ENCODE data around the gene PRODH2. TPM values are rescaled to one million over a fixed set of nuclear protein-coding genes. Genes with fewer than 3 reads are reported as not detected.

PRODH2 gene
- not detected for polyA plus RNA-seq (2013, experiment 1 of 2)
- not detected for polyA plus RNA-seq (2013, experiment 2 of 2)

DNA sequence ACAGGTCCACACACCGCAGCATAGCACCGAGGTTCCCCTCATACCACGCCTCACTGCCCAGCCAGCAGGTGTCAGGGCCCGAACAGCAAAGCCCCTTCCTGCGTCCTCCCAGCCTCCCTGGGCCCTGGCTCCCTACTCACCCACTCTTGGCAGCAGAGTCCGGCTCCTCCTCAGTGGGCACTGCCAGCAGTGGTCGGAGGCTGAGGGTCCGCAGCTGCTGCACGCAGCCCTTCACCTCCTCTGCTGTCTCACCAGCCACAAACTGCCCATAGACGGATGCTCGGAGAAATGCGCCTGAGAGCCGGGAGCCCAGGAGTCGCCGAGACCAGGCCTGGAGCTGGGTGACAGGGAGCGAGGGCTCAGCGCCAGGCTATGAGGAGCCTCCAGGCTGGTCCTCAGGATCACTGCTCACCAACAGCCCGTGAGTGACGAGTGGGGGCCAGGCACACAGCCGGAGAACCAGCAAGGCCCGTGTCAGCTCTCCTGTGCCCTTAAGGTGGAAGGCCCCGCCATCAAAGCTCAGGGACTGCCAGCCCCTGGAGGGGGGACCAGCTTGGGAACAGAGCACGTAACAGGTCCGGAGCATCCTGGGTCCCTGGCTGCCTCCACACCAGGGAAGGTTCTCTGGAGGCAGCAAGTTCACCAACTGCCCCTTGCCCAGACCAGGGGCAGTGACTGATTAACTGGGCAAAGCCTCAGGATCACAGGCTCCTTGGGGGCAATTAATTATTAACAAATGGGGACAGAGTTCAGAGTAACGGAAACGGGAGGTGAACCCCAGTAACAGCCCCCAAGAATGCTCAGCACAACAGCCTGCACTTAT lies at the start of gene PRODH2:
PRODH2 (minus strand) TSS at position 626 of the 823 bp plus-strand sequence; CDS start at position 586, 40 bp downstream.
- Histone ChIP-seq H3K36me3 (ENCODE audit: control insufficient read depth, insufficient read depth, low read length) (no peaks in the 10 kb centered on the region), H3K23ac (ENCODE audit: low read length) (no peak within 1 kb of the TSS), H2BK5ac (ENCODE audit: low read length) (no peak within 1 kb of the TSS), H3K79me2 (ENCODE audit: control insufficient read depth, insufficient read depth, low read length) (no peaks in the 10 kb centered on the region), H3K27me3 (ENCODE audit: insufficient read depth, low read length, poor library complexity) (no peaks in the 10 kb centered on the region), H3K4me3 (ENCODE audit: low read length) (no peak within 1 kb of the TSS), H3K56ac (ENCODE audit: low read length) (no peak within 1 kb of the TSS), H3K9ac (ENCODE audit: low read length) (no peak within 1 kb of the TSS), H2AK5ac (ENCODE audit: low read length) (no peak within 1 kb of the TSS), H3K18ac (ENCODE audit: low read length) (no peak within 1 kb of the TSS), H4K8ac (ENCODE audit: low read depth, low read length) (no peak within 1 kb of the TSS), H2BK120ac (ENCODE audit: low read depth, low read length) (no peak within 1 kb of the TSS), H3K27ac (ENCODE audit: low read depth, low read length) (no peak within 1 kb of the TSS), H3K4me1 (ENCODE audit: control insufficient read depth, low read depth, low read length) (no peaks in the 10 kb centered on the region), H3K79me1 (ENCODE audit: low read length) (no peaks in the 10 kb centered on the region), H3K4ac (ENCODE audit: low read depth, low read length) (no peak within 1 kb of the TSS), H2BK15ac (replicated peaks; ENCODE audit: low read depth) (no peak within 1 kb of the TSS), H4K5ac (ENCODE audit: low read length) (no peak within 1 kb of the TSS), H3K4me2 (ENCODE audit: low read length) (no peak within 1 kb of the TSS)
- WGBS (ENCODE audit: extremely low coverage, insufficient coverage, low lambda C conversion rate) = no CpG with 5 or more reads among the region's 26 CpGs
- no peak for DNase-seq

DNA sequence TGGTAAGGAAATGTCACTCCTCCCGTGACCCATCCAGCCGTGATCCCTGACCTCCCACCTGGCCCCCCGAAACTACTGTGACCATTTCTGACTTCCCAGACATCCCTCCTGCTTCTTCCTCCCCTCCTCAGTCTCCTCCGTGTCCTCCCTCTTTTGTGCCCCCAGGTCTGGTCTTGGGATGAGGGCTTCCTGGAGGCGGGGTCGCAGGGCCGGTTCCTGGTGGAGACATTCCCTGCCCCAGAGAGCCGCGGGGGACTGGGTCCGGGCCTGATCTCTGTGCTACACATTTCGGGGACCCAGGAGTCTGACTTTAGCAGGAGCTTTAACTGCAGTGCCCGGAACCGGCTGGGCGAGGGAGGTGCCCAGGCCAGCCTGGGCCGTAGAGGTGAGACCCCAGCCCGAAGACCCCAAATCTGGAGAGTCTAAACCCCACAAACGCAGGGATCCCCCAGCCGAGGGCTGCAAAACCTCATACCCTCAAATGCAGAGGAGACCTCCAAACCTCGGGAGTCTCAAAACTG lies 49.1 kb upstream of the PRODH2 start:
- H3K18ac ChIP-seq (ENCODE audit: low read length) = no peak overlapping the region
- H3K4ac ChIP-seq (ENCODE audit: low read depth, low read length) = no peak overlapping the region
- no peak overlapping the region for H2AK5ac ChIP-seq (ENCODE audit: low read length)
- no peak overlapping the region for H3K4me3 ChIP-seq (ENCODE audit: low read length)
- peaks cover 3% of the 10 kb centered on the region for H3K4me1 ChIP-seq (ENCODE audit: control insufficient read depth, low read depth, low read length)
- no peaks in the 10 kb centered on the region for H3K79me1 ChIP-seq (ENCODE audit: low read length)
- no CpG with 5 or more reads among the region's 19 CpGs for WGBS (ENCODE audit: extremely low coverage, insufficient coverage, low lambda C conversion rate)
- H3K79me2 ChIP-seq (ENCODE audit: control insufficient read depth, insufficient read depth, low read length) = no peaks in the 10 kb centered on the region
- H3K4me2 ChIP-seq (ENCODE audit: low read length) = peak overlapping the region; percentile 44
- peaks cover 8% of the 10 kb centered on the region for H3K27me3 ChIP-seq (ENCODE audit: insufficient read depth, low read length, poor library complexity)
- no peak overlapping the region for H2BK5ac ChIP-seq (ENCODE audit: low read length)
- no peak overlapping the region for H2BK120ac ChIP-seq (ENCODE audit: low read depth, low read length)
- H3K36me3 ChIP-seq (ENCODE audit: control insufficient read depth, insufficient read depth, low read length) = no peaks in the 10 kb centered on the region
- H2BK15ac ChIP-seq (replicated peaks; ENCODE audit: low read depth) = no peak overlapping the region
- no peak overlapping the region for H4K8ac ChIP-seq (ENCODE audit: low read depth, low read length)
- H4K5ac ChIP-seq (ENCODE audit: low read length) = no peak overlapping the region
- H3K56ac ChIP-seq (ENCODE audit: low read length) = peak overlapping the region; percentile 85
- no peak overlapping the region for H3K23ac ChIP-seq (ENCODE audit: low read length)
- H3K9ac ChIP-seq (ENCODE audit: low read length) = peak overlapping the region; percentile 47
- H3K27ac ChIP-seq (ENCODE audit: low read depth, low read length) = no peak overlapping the region
- no peak for DNase-seq

DNA sequence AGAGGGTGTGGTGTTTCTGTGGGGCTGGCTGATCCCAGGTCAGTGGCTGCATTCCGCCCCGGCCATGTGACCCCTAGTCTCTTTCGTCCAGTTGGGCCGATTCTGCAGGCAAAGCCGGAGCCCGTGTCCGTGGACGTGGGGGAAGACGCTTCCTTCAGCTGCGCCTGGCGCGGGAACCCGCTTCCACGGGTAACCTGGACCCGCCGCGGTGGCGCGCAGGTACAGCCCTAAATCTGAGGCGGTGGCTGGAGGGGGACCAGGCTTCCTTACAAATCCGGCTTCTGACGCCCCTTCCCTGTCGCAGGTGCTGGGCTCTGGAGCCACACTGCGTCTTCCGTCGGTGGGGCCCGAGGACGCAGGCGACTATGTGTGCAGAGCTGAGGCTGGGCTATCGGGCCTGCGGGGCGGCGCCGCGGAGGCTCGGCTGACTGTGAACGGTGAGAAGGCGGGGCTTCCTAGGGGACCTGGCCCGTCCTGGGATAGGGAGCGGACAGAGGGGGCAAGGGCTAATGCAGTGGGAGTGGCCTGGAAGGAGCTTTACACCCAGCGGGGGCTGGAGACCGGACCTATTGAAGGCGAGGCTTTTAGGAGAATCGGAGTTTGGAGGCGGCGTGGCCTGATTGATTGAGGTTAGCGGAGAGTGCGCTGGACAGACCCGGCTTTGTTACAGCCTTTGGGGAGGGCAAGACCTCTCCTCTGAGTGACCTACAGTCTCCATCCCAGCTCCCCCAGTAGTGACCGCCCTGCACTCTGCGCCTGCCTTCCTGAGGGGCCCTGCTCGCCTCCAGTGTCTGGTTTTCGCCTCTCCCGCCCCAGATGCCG lies 48.4 kb upstream of the PRODH2 start:
- no peak overlapping the region for H3K27ac ChIP-seq (ENCODE audit: low read depth, low read length)
- H3K79me1 ChIP-seq (ENCODE audit: low read length) = no peaks in the 10 kb centered on the region
- H3K56ac ChIP-seq (ENCODE audit: low read length) = peak overlapping the region; percentile 85
- H2AK5ac ChIP-seq (ENCODE audit: low read length) = no peak overlapping the region
- no peak overlapping the region for H3K4ac ChIP-seq (ENCODE audit: low read depth, low read length)
- no peak overlapping the region for H3K23ac ChIP-seq (ENCODE audit: low read length)
- no peak overlapping the region for H4K5ac ChIP-seq (ENCODE audit: low read length)
- no peak overlapping the region for H2BK120ac ChIP-seq (ENCODE audit: low read depth, low read length)
- peaks cover 8% of the 10 kb centered on the region for H3K27me3 ChIP-seq (ENCODE audit: insufficient read depth, low read length, poor library complexity)
- DNase-seq = peak; percentile 95
- no peaks in the 10 kb centered on the region for H3K79me2 ChIP-seq (ENCODE audit: control insufficient read depth, insufficient read depth, low read length)
- peak overlapping the region; percentile 49 for H3K4me2 ChIP-seq (ENCODE audit: low read length)
- no peak overlapping the region for H4K8ac ChIP-seq (ENCODE audit: low read depth, low read length)
- no peak overlapping the region for H3K4me3 ChIP-seq (ENCODE audit: low read length)
- peak overlapping the region; percentile 72 for H3K9ac ChIP-seq (ENCODE audit: low read length)
- H3K36me3 ChIP-seq (ENCODE audit: control insufficient read depth, insufficient read depth, low read length) = no peaks in the 10 kb centered on the region
- peaks cover 3% of the 10 kb centered on the region for H3K4me1 ChIP-seq (ENCODE audit: control insufficient read depth, low read depth, low read length)
- H2BK5ac ChIP-seq (ENCODE audit: low read length) = no peak overlapping the region
- H3K18ac ChIP-seq (ENCODE audit: low read length) = no peak overlapping the region
- WGBS (ENCODE audit: extremely low coverage, insufficient coverage, low lambda C conversion rate) = no CpG with 5 or more reads among the region's 55 CpGs
- no peak overlapping the region for H2BK15ac ChIP-seq (replicated peaks; ENCODE audit: low read depth)

- DNase-seq = no peak
- H3K9ac ChIP-seq (ENCODE audit: low read length) = peak overlapping the region; percentile 72
- no peak overlapping the region for H4K5ac ChIP-seq (ENCODE audit: low read length)
- H2BK5ac ChIP-seq (ENCODE audit: low read length) = no peak overlapping the region
- no peak overlapping the region for H3K23ac ChIP-seq (ENCODE audit: low read length)
- no peaks in the 10 kb centered on the region for H3K79me1 ChIP-seq (ENCODE audit: low read length)
- no peak overlapping the region for H2AK5ac ChIP-seq (ENCODE audit: low read length)
- H3K18ac ChIP-seq (ENCODE audit: low read length) = no peak overlapping the region
- H2BK120ac ChIP-seq (ENCODE audit: low read depth, low read length) = no peak overlapping the region
- H3K4me3 ChIP-seq (ENCODE audit: low read length) = no peak overlapping the region
- no peak overlapping the region for H2BK15ac ChIP-seq (replicated peaks; ENCODE audit: low read depth)
- H3K27me3 ChIP-seq (ENCODE audit: insufficient read depth, low read length, poor library complexity) = peaks cover 11% of the 10 kb centered on the region
- H4K8ac ChIP-seq (ENCODE audit: low read depth, low read length) = no peak overlapping the region
- peaks cover 3% of the 10 kb centered on the region for H3K4me1 ChIP-seq (ENCODE audit: control insufficient read depth, low read depth, low read length)
- peak overlapping the region; percentile 77 for H3K56ac ChIP-seq (ENCODE audit: low read length)
- H3K4ac ChIP-seq (ENCODE audit: low read depth, low read length) = no peak overlapping the region
- no peaks in the 10 kb centered on the region for H3K79me2 ChIP-seq (ENCODE audit: control insufficient read depth, insufficient read depth, low read length)
- H3K27ac ChIP-seq (ENCODE audit: low read depth, low read length) = no peak overlapping the region
- H3K36me3 ChIP-seq (ENCODE audit: control insufficient read depth, insufficient read depth, low read length) = no peaks in the 10 kb centered on the region
- WGBS (ENCODE audit: extremely low coverage, insufficient coverage, low lambda C conversion rate) = no CpG with 5 or more reads among the region's 24 CpGs
- peak overlapping the region; percentile 49 for H3K4me2 ChIP-seq (ENCODE audit: low read length)
Observed at GRCh38 chr19:35860436-35860817, 47.8 kb upstream of the PRODH2 start.

- Histone ChIP-seq H3K4ac (ENCODE audit: low read depth, low read length) (no peak overlapping the region), H2BK15ac (replicated peaks; ENCODE audit: low read depth) (no peak overlapping the region), H3K4me2 (ENCODE audit: low read length) (no peak overlapping the region), H3K9ac (ENCODE audit: low read length) (no peak overlapping the region), H2BK120ac (ENCODE audit: low read depth, low read length) (no peak overlapping the region), H2BK5ac (ENCODE audit: low read length) (no peak overlapping the region), H2AK5ac (ENCODE audit: low read length) (no peak overlapping the region), H3K79me1 (ENCODE audit: low read length) (no peaks in the 10 kb centered on the region), H3K4me1 (ENCODE audit: control insufficient read depth, low read depth, low read length) (peaks cover 3% of the 10 kb centered on the region), H3K4me3 (ENCODE audit: low read length) (no peak overlapping the region), H3K36me3 (ENCODE audit: control insufficient read depth, insufficient read depth, low read length) (no peaks in the 10 kb centered on the region), H3K79me2 (ENCODE audit: control insufficient read depth, insufficient read depth, low read length) (no peaks in the 10 kb centered on the region), H3K18ac (ENCODE audit: low read length) (no peak overlapping the region), H3K23ac (ENCODE audit: low read length) (no peak overlapping the region), H4K5ac (ENCODE audit: low read length) (no peak overlapping the region), H3K27ac (ENCODE audit: low read depth, low read length) (no peak overlapping the region), H4K8ac (ENCODE audit: low read depth, low read length) (no peak overlapping the region), H3K27me3 (ENCODE audit: insufficient read depth, low read length, poor library complexity) (peaks cover 11% of the 10 kb centered on the region), H3K56ac (ENCODE audit: low read length) (no peak overlapping the region)
- DNase-seq = no peak
- no CpG with 5 or more reads among the region's 4 CpGs for WGBS (ENCODE audit: extremely low coverage, insufficient coverage, low lambda C conversion rate)
Observed at GRCh38 chr19:35859414-35859813, 46.8 kb upstream of the PRODH2 start.

All from mesendoderm (in vitro differentiated cells).